ENCODE measurements around the gene THEMIS2.

Gene THEMIS2

DNA sequence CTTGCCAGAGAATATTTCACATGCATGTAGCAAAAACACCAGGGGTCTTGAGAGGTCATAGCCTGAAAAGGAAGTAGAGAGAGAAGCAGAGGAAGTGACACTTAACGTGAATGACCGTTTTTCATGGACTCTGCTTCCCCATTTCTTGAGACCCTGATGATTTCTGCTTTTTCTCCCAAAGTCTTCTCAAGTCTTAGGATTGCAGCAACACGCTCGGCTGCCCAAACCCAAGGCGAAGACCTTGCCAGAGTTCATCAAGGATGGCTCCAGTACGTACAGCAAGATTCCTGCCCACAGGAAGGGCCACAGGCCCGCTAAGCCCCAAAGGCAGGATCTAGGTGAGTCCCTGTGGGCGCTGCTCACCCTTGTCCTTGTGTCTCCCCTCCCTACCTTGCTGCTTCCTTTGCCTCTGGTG, 12.8 kb downstream of the THEMIS2 start:
- Histone ChIP-seq H3K36me3 (ENCODE audit: insufficient read depth, low read length) (peaks cover 6% of the 10 kb centered on the region), H3K79me2 (ENCODE audit: insufficient read depth, low read length) (no peaks in the 10 kb centered on the region)

DNA sequence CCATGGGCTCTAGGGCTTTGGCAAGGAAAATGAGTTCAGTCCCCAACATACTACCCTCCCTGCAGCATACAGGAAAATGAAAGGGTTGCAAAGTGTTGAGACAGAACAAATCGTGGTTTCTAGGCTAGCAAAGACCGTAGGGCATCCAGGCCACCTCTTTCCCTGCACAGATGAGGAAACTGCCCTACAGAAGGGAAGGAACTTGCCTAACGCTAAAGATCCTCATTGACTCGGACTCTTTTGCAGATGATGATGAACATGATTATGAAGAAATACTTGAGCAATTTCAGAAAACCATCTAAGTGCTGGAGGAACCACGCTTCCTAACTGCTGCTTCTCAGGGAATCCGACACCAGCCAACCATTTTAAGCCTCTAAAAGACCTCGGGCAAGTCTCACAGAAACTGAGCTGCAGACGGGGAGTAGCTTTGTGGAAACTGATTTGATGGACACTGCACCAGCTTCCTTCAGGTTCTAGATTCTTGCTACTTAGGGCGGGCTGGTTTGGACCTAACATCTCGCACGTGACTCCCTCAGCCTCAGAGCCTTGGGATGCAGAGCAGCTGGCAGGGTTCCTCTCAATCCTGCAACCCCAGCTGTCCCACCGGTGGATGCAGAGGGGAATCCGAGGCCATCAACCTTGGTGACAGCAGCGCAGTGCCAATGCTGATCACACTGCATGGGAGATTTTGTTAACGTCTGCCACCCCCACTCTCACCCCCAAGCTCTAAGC, 13.4 kb downstream of the THEMIS2 start:
- no peak overlapping the region for H2AFZ ChIP-seq (ENCODE audit: low read depth, low read length)
- H3K9me3 ChIP-seq (ENCODE audit: insufficient read depth, low read length, severe bottlenecking) = no peaks in the 10 kb centered on the region
- no peaks in the 10 kb centered on the region for H4K20me1 ChIP-seq (ENCODE audit: insufficient read depth, low read length)
- TF ChIP-seq EZH2 (IDR thresholded peaks at IDR 0.05; ENCODE audit: borderline replicate concordance, low read depth, low read length, severe bottlenecking) = no peak
- TF ChIP-seq, protein P1, sequence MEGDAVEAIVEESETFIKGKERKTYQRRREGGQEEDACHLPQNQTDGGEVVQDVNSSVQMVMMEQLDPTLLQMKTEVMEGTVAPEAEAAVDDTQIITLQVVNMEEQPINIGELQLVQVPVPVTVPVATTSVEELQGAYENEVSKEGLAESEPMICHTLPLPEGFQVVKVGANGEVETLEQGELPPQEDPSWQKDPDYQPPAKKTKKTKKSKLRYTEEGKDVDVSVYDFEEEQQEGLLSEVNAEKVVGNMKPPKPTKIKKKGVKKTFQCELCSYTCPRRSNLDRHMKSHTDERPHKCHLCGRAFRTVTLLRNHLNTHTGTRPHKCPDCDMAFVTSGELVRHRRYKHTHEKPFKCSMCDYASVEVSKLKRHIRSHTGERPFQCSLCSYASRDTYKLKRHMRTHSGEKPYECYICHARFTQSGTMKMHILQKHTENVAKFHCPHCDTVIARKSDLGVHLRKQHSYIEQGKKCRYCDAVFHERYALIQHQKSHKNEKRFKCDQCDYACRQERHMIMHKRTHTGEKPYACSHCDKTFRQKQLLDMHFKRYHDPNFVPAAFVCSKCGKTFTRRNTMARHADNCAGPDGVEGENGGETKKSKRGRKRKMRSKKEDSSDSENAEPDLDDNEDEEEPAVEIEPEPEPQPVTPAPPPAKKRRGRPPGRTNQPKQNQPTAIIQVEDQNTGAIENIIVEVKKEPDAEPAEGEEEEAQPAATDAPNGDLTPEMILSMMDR (IDR thresholded peaks at IDR 0.05; ENCODE audit: borderline replicate concordance, extremely low read depth, low read length, poor library complexity, severe bottlenecking) = no peak
- no peaks in the 10 kb centered on the region for H3K27me3 ChIP-seq (ENCODE audit: insufficient read depth, low read length, poor library complexity)
- no peaks in the 10 kb centered on the region for H3K79me2 ChIP-seq (ENCODE audit: insufficient read depth, low read length)
- H3K4me1 ChIP-seq (ENCODE audit: insufficient read depth, low read length) = peaks cover 9% of the 10 kb centered on the region
- H3K9ac ChIP-seq (ENCODE audit: low read depth, low read length) = no peak overlapping the region
- no peak overlapping the region for H3K27ac ChIP-seq (ENCODE audit: low read length)
- no peak overlapping the region for H3K4me2 ChIP-seq (ENCODE audit: insufficient read depth, low read length)
- ATAC-seq (ENCODE audit: insufficient read depth, low read depth) = no peak
- peaks cover 6% of the 10 kb centered on the region for H3K36me3 ChIP-seq (ENCODE audit: insufficient read depth, low read length)
- DNase-seq = no peak
- H3K4me3 ChIP-seq (ENCODE audit: low read depth in 1 of 2, low read length in 2 of 2) = no peak overlapping the region

More for the DNA sequence above, 12.8 kb downstream of the THEMIS2 start:
- Histone ChIP-seq H3K4me2 (ENCODE audit: insufficient read depth, low read length) (no peak overlapping the region), H3K9me3 (ENCODE audit: insufficient read depth, low read length, severe bottlenecking) (no peaks in the 10 kb centered on the region), H4K20me1 (ENCODE audit: insufficient read depth, low read length) (no peaks in the 10 kb centered on the region), H3K4me1 (ENCODE audit: insufficient read depth, low read length) (peaks cover 9% of the 10 kb centered on the region), H3K9ac (ENCODE audit: low read depth, low read length) (no peak overlapping the region), H2AFZ (ENCODE audit: low read depth, low read length) (no peak overlapping the region), H3K27ac (ENCODE audit: low read length) (no peak overlapping the region), H3K27me3 (ENCODE audit: insufficient read depth, low read length, poor library complexity) (no peaks in the 10 kb centered on the region), H3K4me3 (ENCODE audit: low read depth in 1 of 2, low read length in 2 of 2) (no peak overlapping the region)
- DNase-seq (no peak), ATAC-seq (ENCODE audit: insufficient read depth, low read depth) (no peak)
- TF ChIP-seq EZH2 (IDR thresholded peaks at IDR 0.05; ENCODE audit: borderline replicate concordance, low read depth, low read length, severe bottlenecking) = no peak
- TF ChIP-seq, protein P1 (IDR thresholded peaks at IDR 0.05; ENCODE audit: borderline replicate concordance, extremely low read depth, low read length, poor library complexity, severe bottlenecking) = no peak

DNA sequence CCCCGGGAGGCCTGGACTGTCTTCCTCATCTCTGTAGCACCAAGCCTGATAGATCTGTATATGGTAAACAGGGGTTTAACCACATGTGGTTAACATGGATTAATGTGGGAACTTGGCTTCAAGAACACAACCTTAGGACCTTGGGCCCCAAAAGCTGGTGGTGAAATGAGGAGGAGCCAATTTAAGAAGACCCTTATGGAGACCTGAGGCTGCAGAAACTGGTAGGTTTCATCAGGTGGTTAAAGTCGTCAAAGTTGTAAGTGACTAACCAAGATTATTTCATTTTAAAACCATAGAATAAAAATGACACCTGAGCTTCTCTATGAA, 14.0 kb downstream of the THEMIS2 start:
- H2AFZ ChIP-seq (ENCODE audit: low read depth, low read length) = no peak overlapping the region
- no peak for TF ChIP-seq EZH2 (IDR thresholded peaks at IDR 0.05; ENCODE audit: borderline replicate concordance, low read depth, low read length, severe bottlenecking)
- TF ChIP-seq, protein P1 (IDR thresholded peaks at IDR 0.05; ENCODE audit: borderline replicate concordance, extremely low read depth, low read length, poor library complexity, severe bottlenecking) = no peak
- no peak for ATAC-seq (ENCODE audit: insufficient read depth, low read depth)
- no peak overlapping the region for H3K27ac ChIP-seq (ENCODE audit: low read length)
- DNase-seq = no peak
- H3K36me3 ChIP-seq (ENCODE audit: insufficient read depth, low read length) = peaks cover 11% of the 10 kb centered on the region
- H3K9ac ChIP-seq (ENCODE audit: low read depth, low read length) = no peak overlapping the region
- no peak overlapping the region for H3K4me2 ChIP-seq (ENCODE audit: insufficient read depth, low read length)
- H3K9me3 ChIP-seq (ENCODE audit: insufficient read depth, low read length, severe bottlenecking) = no peaks in the 10 kb centered on the region
- no peak overlapping the region for H3K4me3 ChIP-seq (ENCODE audit: low read depth in 1 of 2, low read length in 2 of 2)
- no peaks in the 10 kb centered on the region for H4K20me1 ChIP-seq (ENCODE audit: insufficient read depth, low read length)
- no peaks in the 10 kb centered on the region for H3K79me2 ChIP-seq (ENCODE audit: insufficient read depth, low read length)
- H3K27me3 ChIP-seq (ENCODE audit: insufficient read depth, low read length, poor library complexity) = no peaks in the 10 kb centered on the region
- peaks cover 9% of the 10 kb centered on the region for H3K4me1 ChIP-seq (ENCODE audit: insufficient read depth, low read length)

Measured in DND-41 (cell line).